ENCODE measurements around the gene PARK7. TPM values are rescaled to one million over a fixed set of nuclear protein-coding genes. Genes with fewer than 3 reads are reported as not detected.

PARK7 gene
- total RNA-seq, 4 donors from 2014 or later, result 40.4 to 103 (median 82.8) TPM

DNA sequence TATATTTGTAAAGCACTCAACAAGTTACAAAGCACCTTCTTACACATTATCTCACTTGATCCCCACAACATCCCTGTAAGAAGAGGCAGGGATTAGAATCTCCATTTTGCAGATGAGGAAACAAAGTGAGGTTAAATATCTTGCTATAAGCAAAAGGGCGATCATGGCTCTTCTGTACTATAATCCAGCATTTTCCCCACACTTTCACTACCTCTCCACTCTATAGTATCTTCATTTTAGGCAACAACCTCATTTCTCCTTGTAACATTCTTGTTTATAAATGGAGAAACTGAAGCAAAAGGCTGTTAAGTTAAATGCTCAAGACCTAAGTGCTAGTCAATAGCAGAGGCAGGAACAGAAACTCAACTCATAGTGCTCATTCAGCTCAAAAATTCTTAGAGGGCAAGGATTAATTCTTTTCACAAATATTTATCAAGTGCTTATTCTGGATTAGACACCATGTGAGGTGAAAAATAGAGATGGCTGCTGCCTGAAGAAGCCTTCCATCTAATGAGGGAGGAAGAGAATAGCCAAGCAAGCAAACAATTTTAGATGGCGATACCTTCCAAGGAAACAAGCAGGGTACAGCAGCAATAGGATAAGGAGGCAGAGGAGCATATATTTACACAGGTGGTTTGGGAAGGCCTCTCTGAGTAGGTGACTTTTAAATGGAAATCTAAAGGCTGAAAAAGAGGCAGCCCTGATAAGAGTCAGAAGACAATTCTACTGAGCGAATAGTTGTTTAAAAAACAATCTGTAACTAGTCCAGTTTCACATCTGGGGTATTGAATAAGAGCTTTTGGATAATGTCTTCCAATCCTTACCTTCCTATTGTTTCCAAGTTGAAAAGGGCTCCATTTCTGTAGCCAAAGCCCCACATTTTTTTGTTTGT lies 61.1 kb downstream of the PARK7 start:
- peak overlapping the region; percentile 21 to 92 (median 38) for H3K27ac ChIP-seq
- in situ Hi-C loops (cut with MboI; ENCODE audit: low pct_ligation_motif_present in 1 of 4, low pct_unique_long_range_greater_than_20kb in 1 of 4, low sequenced_read_pairs in 3 of 4), result no loop called here

DNA sequence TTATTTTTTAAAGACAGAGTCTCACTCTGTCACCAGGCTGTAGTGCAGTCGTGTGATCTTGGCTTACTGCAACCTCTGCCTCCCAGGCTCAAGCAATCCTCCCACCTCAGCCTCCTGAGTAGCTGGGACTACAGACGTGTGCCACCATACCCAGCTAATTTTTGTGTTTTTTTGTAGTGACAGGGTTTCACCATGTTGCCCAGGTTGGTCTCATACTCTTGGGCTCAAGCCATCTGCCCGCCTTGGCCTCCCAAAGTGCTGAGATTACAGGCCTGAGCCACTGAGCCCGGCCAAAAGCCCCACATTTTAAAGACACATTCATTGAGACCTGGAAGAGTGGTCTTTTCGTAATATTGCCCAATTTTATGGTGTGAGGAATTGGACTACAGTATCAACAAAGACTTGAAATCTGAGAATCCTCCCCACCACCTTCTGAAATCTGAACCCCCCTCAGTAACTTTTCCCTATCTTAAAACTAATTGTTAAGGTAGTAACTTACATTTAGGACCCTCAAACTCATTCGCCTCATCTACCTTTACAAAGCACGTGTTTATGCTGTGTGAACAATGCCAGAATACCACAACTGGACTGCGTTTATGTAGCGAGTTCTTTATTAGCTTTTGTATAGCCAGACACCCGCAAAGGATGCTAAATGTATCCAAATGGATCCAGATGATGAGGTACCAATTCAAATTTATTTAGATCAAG lies 61.9 kb downstream of the PARK7 start:
- WGBS, 2 donors (ENCODE audit: low coverage in 1 of 2), result 83 to 88% methylated on average over 7 to 10 of the region's 10 CpGs
- Histone ChIP-seq H3K4me3 (peak overlapping the region in 1 of 4 donors; percentile 92), H3K4me1 (peaks cover 10 to 81% (median 48%) of the 10 kb centered on the region in 4 donors), H3K27me3 (no peaks in the 10 kb centered on the region), H3K9me3 (no peaks in the 10 kb centered on the region), H3K27ac (peak overlapping the region; percentile 21 to 93 (median 72)), H3K36me3 (no peaks in the 10 kb centered on the region)
- DNase-seq, result no peak
- intact Hi-C loops (cut with DNase I; ENCODE audit: low total_unique reads), result loop anchor here (10.0 kb wide), 1 partner anchor 191 kb away; no protein-coding TSS in a partner anchor
- TF ChIP-seq, protein P1, sequence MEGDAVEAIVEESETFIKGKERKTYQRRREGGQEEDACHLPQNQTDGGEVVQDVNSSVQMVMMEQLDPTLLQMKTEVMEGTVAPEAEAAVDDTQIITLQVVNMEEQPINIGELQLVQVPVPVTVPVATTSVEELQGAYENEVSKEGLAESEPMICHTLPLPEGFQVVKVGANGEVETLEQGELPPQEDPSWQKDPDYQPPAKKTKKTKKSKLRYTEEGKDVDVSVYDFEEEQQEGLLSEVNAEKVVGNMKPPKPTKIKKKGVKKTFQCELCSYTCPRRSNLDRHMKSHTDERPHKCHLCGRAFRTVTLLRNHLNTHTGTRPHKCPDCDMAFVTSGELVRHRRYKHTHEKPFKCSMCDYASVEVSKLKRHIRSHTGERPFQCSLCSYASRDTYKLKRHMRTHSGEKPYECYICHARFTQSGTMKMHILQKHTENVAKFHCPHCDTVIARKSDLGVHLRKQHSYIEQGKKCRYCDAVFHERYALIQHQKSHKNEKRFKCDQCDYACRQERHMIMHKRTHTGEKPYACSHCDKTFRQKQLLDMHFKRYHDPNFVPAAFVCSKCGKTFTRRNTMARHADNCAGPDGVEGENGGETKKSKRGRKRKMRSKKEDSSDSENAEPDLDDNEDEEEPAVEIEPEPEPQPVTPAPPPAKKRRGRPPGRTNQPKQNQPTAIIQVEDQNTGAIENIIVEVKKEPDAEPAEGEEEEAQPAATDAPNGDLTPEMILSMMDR (IDR thresholded peaks at IDR 0.05), result no peak
- TF ChIP-seq EP300 (IDR thresholded peaks at IDR 0.05; ENCODE audit: low read depth) (no peak), POLR2AphosphoS5 (IDR thresholded peaks at IDR 0.05) (no peak), POLR2A (IDR thresholded peaks at IDR 0.05) (no peak)
- in situ Hi-C loops (cut with MboI; ENCODE audit: low pct_ligation_motif_present in 1 of 4, low pct_unique_long_range_greater_than_20kb in 1 of 4, low sequenced_read_pairs in 3 of 4), result no loop called here

More for the DNA sequence above, 61.1 kb downstream of the PARK7 start:
- 78 to 89% methylated on average over 2 to 3 of the region's 3 CpGs for WGBS, 2 donors (ENCODE audit: low coverage in 1 of 2)
- Histone ChIP-seq H3K4me3 (peak overlapping the region in 1 of 4 donors; percentile 92), H3K4me1 (peaks cover 9 to 81% (median 48%) of the 10 kb centered on the region in 4 donors), H3K9me3 (no peaks in the 10 kb centered on the region), H3K36me3 (no peaks in the 10 kb centered on the region), H3K27me3 (no peaks in the 10 kb centered on the region)
- DNase-seq, result no peak
- intact Hi-C loops (cut with DNase I; ENCODE audit: low total_unique reads), result loop anchor here (10.0 kb wide), 1 partner anchor 192 kb away; no protein-coding TSS in a partner anchor
- TF ChIP-seq EP300 (IDR thresholded peaks at IDR 0.05; ENCODE audit: low read depth), result no peak
- no peak for TF ChIP-seq POLR2A (IDR thresholded peaks at IDR 0.05)

DNA sequence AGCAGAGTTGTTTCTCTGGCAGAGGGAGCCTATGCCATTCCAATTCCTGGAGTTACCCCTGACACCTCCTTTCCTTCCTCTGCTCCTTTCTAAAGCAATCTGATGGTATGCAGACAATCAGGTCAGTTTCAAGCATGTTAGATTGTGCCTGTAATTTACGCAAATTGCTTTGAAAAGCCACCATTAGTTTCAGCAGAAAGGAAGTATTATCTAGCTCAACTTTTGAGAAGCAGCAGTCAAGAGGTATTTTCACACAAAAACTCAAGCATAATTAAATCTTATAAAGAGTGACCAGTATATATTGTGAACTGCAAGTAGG lies 62.4 kb downstream of the PARK7 start:
- in situ Hi-C loops (cut with MboI; ENCODE audit: low pct_ligation_motif_present in 1 of 4, low pct_unique_long_range_greater_than_20kb in 1 of 4, low sequenced_read_pairs in 3 of 4), result no loop called here
- TF ChIP-seq EP300 (IDR thresholded peaks at IDR 0.05; ENCODE audit: low read depth) (no peak), POLR2AphosphoS5 (IDR thresholded peaks at IDR 0.05) (no peak)
- TF ChIP-seq, protein P1 (IDR thresholded peaks at IDR 0.05), result no peak
- H3K4me1 ChIP-seq, result peaks cover 10 to 81% (median 48%) of the 10 kb centered on the region in 4 donors

DNA sequence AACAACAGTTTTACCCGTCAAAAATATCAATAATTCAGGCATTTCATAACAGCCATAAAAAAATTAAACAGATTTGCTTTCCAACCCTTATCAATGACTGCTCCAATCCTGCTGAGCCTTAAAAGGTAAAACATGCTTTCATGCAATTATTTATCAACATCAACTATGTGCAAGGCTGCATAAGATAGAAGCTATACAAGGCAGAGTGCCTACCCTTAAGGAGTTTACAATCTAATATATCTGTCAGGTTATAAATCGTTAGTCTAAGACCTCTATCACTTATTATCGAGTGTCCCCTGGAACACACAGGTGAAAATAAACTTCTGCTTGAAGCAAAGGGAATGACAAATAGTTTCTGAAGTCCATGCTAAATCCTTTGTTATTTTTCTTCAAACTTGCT lies 62.8 kb downstream of the PARK7 start:
- H3K27ac ChIP-seq, result peak overlapping the region; percentile 92 to 96 (median 94)
- H3K9me3 ChIP-seq, result no peaks in the 10 kb centered on the region
- peaks cover 10 to 81% (median 48%) of the 10 kb centered on the region in 4 donors for H3K4me1 ChIP-seq
- peak overlapping the region in 3 of 4 donors; percentile 89 to 92 (median 92) for H3K4me3 ChIP-seq
- TF ChIP-seq EP300 (IDR thresholded peaks at IDR 0.05; ENCODE audit: low read depth) (no peak), POLR2AphosphoS5 (IDR thresholded peaks at IDR 0.05) (peak in 1 of 3 donors; percentile 3), POLR2A (IDR thresholded peaks at IDR 0.05) (no peak)
- TF ChIP-seq, protein P1 (IDR thresholded peaks at IDR 0.05), result no peak
- intact Hi-C loops (cut with DNase I; ENCODE audit: low total_unique reads) (loop anchor here (10.0 kb wide), 1 partner anchor 190 kb away; no protein-coding TSS in a partner anchor), in situ Hi-C loops (cut with MboI; ENCODE audit: low pct_ligation_motif_present in 1 of 4, low pct_unique_long_range_greater_than_20kb in 1 of 4, low sequenced_read_pairs in 3 of 4) (no loop called here)
- no peaks in the 10 kb centered on the region for H3K36me3 ChIP-seq
- no peaks in the 10 kb centered on the region for H3K27me3 ChIP-seq
- WGBS, 2 donors (ENCODE audit: low coverage in 1 of 2), result 68 to 72% methylated on average over 3 of the region's 3 CpGs
- no peak for DNase-seq

More for the DNA sequence above, 62.4 kb downstream of the PARK7 start:
- H3K9me3 ChIP-seq, result no peaks in the 10 kb centered on the region
- H3K36me3 ChIP-seq, result no peaks in the 10 kb centered on the region
- intact Hi-C loops (cut with DNase I; ENCODE audit: low total_unique reads), result loop anchor here (10.0 kb wide), 1 partner anchor 191 kb away; no protein-coding TSS in a partner anchor
- DNase-seq, result no peak
- no peaks in the 10 kb centered on the region for H3K27me3 ChIP-seq
- WGBS, 2 donors (ENCODE audit: low coverage in 1 of 2), result 0 to 38% methylated on average over 1 of the region's 1 CpG
- peak overlapping the region in 1 of 4 donors; percentile 92 for H3K4me3 ChIP-seq
- H3K27ac ChIP-seq, result peak overlapping the region in 3 of 4 donors; percentile 92 to 96 (median 93)

Data from transverse colon (tissue), 4 donors.